Stimulated activated memory B cell treated with anti-CD40 and anti-IgM and Interleukin-4, amounts not matched to agents 10 μg/mL and 1 μg/mL and 100 μg/mL, for 72 hours (primary cell): Measurements from ENCODE around the gene C16orf54.
"Not testable (repeated sequence)": the region's sequence is repeated elsewhere in the genome, so short reads cannot be mapped to it uniquely, and the experiment has no call there.

Experiments used
- ATAC-seq: fragments of 150-1000 bp; cut with Tn5 transposase; 2 replicates; pipeline ENCODE4 v1.10.0; 2021
- H3K27ac Mint-ChIP-seq: one replicate; pipeline ENCODE4 v1.8.0; 2022; ENCODE audit warnings: mild to moderate bottlenecking, mixed read lengths
- H3K27me3 Mint-ChIP-seq: one replicate; pipeline ENCODE4 v1.8.0; 2022; ENCODE audit warnings: mixed read lengths
- H3K36me3 Mint-ChIP-seq: one replicate; pipeline ENCODE4 v1.8.0; 2022; ENCODE audit warnings: mixed read lengths
- H3K4me1 Mint-ChIP-seq: one replicate; pipeline ENCODE4 v1.8.0; 2022; ENCODE audit warnings: mixed read lengths
- H3K4me3 Mint-ChIP-seq: one replicate; pipeline ENCODE4 v1.8.0; 2022; ENCODE audit warnings: mild to moderate bottlenecking, moderate library complexity, mixed read lengths
- H3K9me3 Mint-ChIP-seq: one replicate; pipeline ENCODE4 v1.8.0; 2022; ENCODE audit warnings: mixed read lengths

The C16orf54 gene

GRCh38 chr16:29737713-29738112 is 8.1 kb downstream of the C16orf54 start:
- peak overlapping the region; percentile 46 for H3K27ac Mint-ChIP-seq
- H3K36me3 Mint-ChIP-seq, result peaks cover 14% of the 10 kb centered on the region
- H3K4me1 Mint-ChIP-seq, result peaks cover 65% of the 10 kb centered on the region
- H3K27me3 Mint-ChIP-seq, result no peaks in the 10 kb centered on the region
- no peaks in the 10 kb centered on the region for H3K9me3 Mint-ChIP-seq
- H3K4me3 Mint-ChIP-seq, result no peak overlapping the region
- no peak for ATAC-seq

- H3K4me3 Mint-ChIP-seq, result no peak overlapping the region
- no peak for ATAC-seq
- H3K4me1 Mint-ChIP-seq, result peaks cover 68% of the 10 kb centered on the region
- peak overlapping the region; percentile 46 for H3K27ac Mint-ChIP-seq
- H3K36me3 Mint-ChIP-seq, result peaks cover 16% of the 10 kb centered on the region
- no peaks in the 10 kb centered on the region for H3K27me3 Mint-ChIP-seq
- peaks cover 3% of the 10 kb centered on the region for H3K9me3 Mint-ChIP-seq
Observed at GRCh38 chr16:29736764-29737163, 9.0 kb downstream of the C16orf54 start.

- ATAC-seq, result no peak
- H3K36me3 Mint-ChIP-seq, result peaks cover 11% of the 10 kb centered on the region
- H3K4me3 Mint-ChIP-seq, result no peak overlapping the region
- H3K27ac Mint-ChIP-seq, result peak overlapping the region; percentile 46
- peaks cover 67% of the 10 kb centered on the region for H3K4me1 Mint-ChIP-seq
- H3K9me3 Mint-ChIP-seq, result peaks cover 3% of the 10 kb centered on the region
- no peaks in the 10 kb centered on the region for H3K27me3 Mint-ChIP-seq
Observed at GRCh38 chr16:29736112-29736511, 9.7 kb downstream of the C16orf54 start.

GRCh38 chr16:29734786-29735185 is 11.0 kb downstream of the C16orf54 start:
- no peak for ATAC-seq
- H3K27me3 Mint-ChIP-seq, result no peaks in the 10 kb centered on the region
- H3K36me3 Mint-ChIP-seq, result peaks cover 8% of the 10 kb centered on the region
- H3K9me3 Mint-ChIP-seq, result peaks cover 3% of the 10 kb centered on the region
- H3K4me3 Mint-ChIP-seq, result no peak overlapping the region
- peaks cover 59% of the 10 kb centered on the region for H3K4me1 Mint-ChIP-seq
- H3K27ac Mint-ChIP-seq, result no peak overlapping the region

GRCh38 chr16:29731768-29732601 is 13.8 kb downstream of the C16orf54 start:
- peak overlapping the region; percentile 78 for H3K27ac Mint-ChIP-seq
- not testable (repeated sequence) for H3K36me3 Mint-ChIP-seq, H3K9me3 Mint-ChIP-seq, H3K27me3 Mint-ChIP-seq, H3K4me3 Mint-ChIP-seq
- peak; percentile 80 for ATAC-seq
- peaks cover 37% of the 10 kb centered on the region for H3K4me1 Mint-ChIP-seq

- H3K4me3 Mint-ChIP-seq, result peak overlapping the region; percentile 70
- peak; percentile 49 for ATAC-seq
- peak overlapping the region; percentile 78 for H3K27ac Mint-ChIP-seq
- peaks cover 5% of the 10 kb centered on the region for H3K36me3 Mint-ChIP-seq
- H3K9me3 Mint-ChIP-seq, result peaks cover 3% of the 10 kb centered on the region
- H3K4me1 Mint-ChIP-seq, result peaks cover 24% of the 10 kb centered on the region
- no peaks in the 10 kb centered on the region for H3K27me3 Mint-ChIP-seq
Observed at GRCh38 chr16:29730649-29731048, 15.1 kb downstream of the C16orf54 start.

GRCh38 chr16:29729116-29729521 is 16.7 kb downstream of the C16orf54 start:
- no peak overlapping the region for H3K27ac Mint-ChIP-seq
- no peak overlapping the region for H3K4me3 Mint-ChIP-seq
- peaks cover 22% of the 10 kb centered on the region for H3K4me1 Mint-ChIP-seq
- no peak for ATAC-seq
- H3K27me3 Mint-ChIP-seq, result no peaks in the 10 kb centered on the region
- peaks cover 3% of the 10 kb centered on the region for H3K9me3 Mint-ChIP-seq
- H3K36me3 Mint-ChIP-seq, result peaks cover 5% of the 10 kb centered on the region

GRCh38 chr16:29727452-29727851 is 18.3 kb downstream of the C16orf54 start:
- H3K27ac Mint-ChIP-seq, result peak overlapping the region; percentile 1
- H3K36me3 Mint-ChIP-seq, result peaks cover 4% of the 10 kb centered on the region
- no peak for ATAC-seq
- H3K4me3 Mint-ChIP-seq, result no peak overlapping the region
- peaks cover 3% of the 10 kb centered on the region for H3K9me3 Mint-ChIP-seq
- H3K4me1 Mint-ChIP-seq, result peaks cover 20% of the 10 kb centered on the region
- H3K27me3 Mint-ChIP-seq, result no peaks in the 10 kb centered on the region

GRCh38 chr16:29726845-29727377 is 18.9 kb downstream of the C16orf54 start:
- H3K9me3 Mint-ChIP-seq, result no peaks in the 10 kb centered on the region
- peaks cover 15% of the 10 kb centered on the region for H3K4me1 Mint-ChIP-seq
- H3K36me3 Mint-ChIP-seq, result no peaks in the 10 kb centered on the region
- H3K4me3 Mint-ChIP-seq, result no peak overlapping the region
- no peak for ATAC-seq
- H3K27me3 Mint-ChIP-seq, result no peaks in the 10 kb centered on the region
- H3K27ac Mint-ChIP-seq, result no peak overlapping the region

GRCh38 chr16:29721167-29721879 is 24.5 kb downstream of the C16orf54 start:
- H3K27me3 Mint-ChIP-seq, H3K9me3 Mint-ChIP-seq, H3K36me3 Mint-ChIP-seq: not testable (repeated sequence)
- peak overlapping the region; percentile 28 for H3K27ac Mint-ChIP-seq
- H3K4me3 Mint-ChIP-seq, result peak overlapping the region; percentile 27
- ATAC-seq, result peak; percentile 64
- H3K4me1 Mint-ChIP-seq, result peaks cover 20% of the 10 kb centered on the region

- H3K27me3 Mint-ChIP-seq, result no peaks in the 10 kb centered on the region
- H3K36me3 Mint-ChIP-seq, result no peaks in the 10 kb centered on the region
- no peak overlapping the region for H3K4me3 Mint-ChIP-seq
- H3K9me3 Mint-ChIP-seq, result no peaks in the 10 kb centered on the region
- no peak overlapping the region for H3K27ac Mint-ChIP-seq
- ATAC-seq, result no peak
- peaks cover 20% of the 10 kb centered on the region for H3K4me1 Mint-ChIP-seq
Observed at GRCh38 chr16:29720703-29721102, 25.1 kb downstream of the C16orf54 start.

GRCh38 chr16:29719063-29719462 is 26.7 kb downstream of the C16orf54 start:
- H3K27ac Mint-ChIP-seq, result no peak overlapping the region
- H3K27me3 Mint-ChIP-seq, result no peaks in the 10 kb centered on the region
- no peak for ATAC-seq
- H3K9me3 Mint-ChIP-seq, result no peaks in the 10 kb centered on the region
- no peak overlapping the region for H3K4me3 Mint-ChIP-seq
- no peaks in the 10 kb centered on the region for H3K36me3 Mint-ChIP-seq
- peaks cover 20% of the 10 kb centered on the region for H3K4me1 Mint-ChIP-seq

GRCh38 chr16:29717113-29717512 is 28.7 kb downstream of the C16orf54 start:
- ATAC-seq, result no peak
- no peak overlapping the region for H3K27ac Mint-ChIP-seq

GRCh38 chr16:29714972-29715371 is 30.8 kb downstream of the C16orf54 start:
- H3K27ac Mint-ChIP-seq, result no peak overlapping the region
- no peak overlapping the region for H3K4me3 Mint-ChIP-seq
- H3K27me3 Mint-ChIP-seq, result no peaks in the 10 kb centered on the region
- ATAC-seq, result no peak
- peaks cover 20% of the 10 kb centered on the region for H3K4me1 Mint-ChIP-seq
- H3K9me3 Mint-ChIP-seq, result no peaks in the 10 kb centered on the region
- H3K36me3 Mint-ChIP-seq, result no peaks in the 10 kb centered on the region

More at GRCh38 chr16:29717113-29717512, 28.7 kb downstream of the C16orf54 start:
- Mint-ChIP-seq H3K4me1 (peaks cover 20% of the 10 kb centered on the region), H3K27me3 (no peaks in the 10 kb centered on the region), H3K9me3 (no peaks in the 10 kb centered on the region), H3K36me3 (no peaks in the 10 kb centered on the region), H3K4me3 (no peak overlapping the region)

- ATAC-seq, result no peak
- Mint-ChIP-seq H3K4me3 (no peak overlapping the region), H3K27ac (no peak overlapping the region), H3K36me3 (no peaks in the 10 kb centered on the region), H3K27me3 (no peaks in the 10 kb centered on the region), H3K9me3 (no peaks in the 10 kb centered on the region), H3K4me1 (peaks cover 20% of the 10 kb centered on the region)
Observed at GRCh38 chr16:29714396-29714795, 31.4 kb downstream of the C16orf54 start.
